CD4-positive, alpha-beta T cell treated with Interleukin-4 for 4 hours (primary cell): ENCODE data around the gene FMNL2.

ENCODE experiments used
- DNase-seq: peaks from one replicate; pipeline ENCODE4 v3.0.0-alpha.2; 2020

FMNL2 gene

GRCh38 chr2:152339556-152340286 is 4.7 kb downstream of the FMNL2 start:
- no peak for DNase-seq

- no peak for DNase-seq
These were observed 7.5 kb downstream of the FMNL2 start for GRCh38 chr2:152342259-152343046.

GRCh38 chr2:152343426-152343825 is 8.5 kb downstream of the FMNL2 start:
- no peak for DNase-seq

GRCh38 chr2:152344579-152345195 is 9.7 kb downstream of the FMNL2 start:
- no peak for DNase-seq

GRCh38 chr2:152347076-152347475 is 12.1 kb downstream of the FMNL2 start:
- DNase-seq, result no peak

GRCh38 chr2:152348388-152348787 is 13.4 kb downstream of the FMNL2 start:
- DNase-seq, result no peak

GRCh38 chr2:152349416-152349815 is 14.4 kb downstream of the FMNL2 start:
- no peak for DNase-seq

- no peak for DNase-seq
These were observed 15.2 kb downstream of the FMNL2 start for GRCh38 chr2:152350155-152350679.

GRCh38 chr2:152352616-152353015 is 17.6 kb downstream of the FMNL2 start:
- no peak for DNase-seq

GRCh38 chr2:152353364-152353763 is 18.4 kb downstream of the FMNL2 start:
- no peak for DNase-seq

GRCh38 chr2:152354069-152354755 is 19.2 kb downstream of the FMNL2 start:
- DNase-seq, result no peak

GRCh38 chr2:152354909-152355308 is 19.9 kb downstream of the FMNL2 start:
- no peak for DNase-seq

GRCh38 chr2:152355409-152355831 is 20.4 kb downstream of the FMNL2 start:
- no peak for DNase-seq

- DNase-seq, result no peak
These were observed 24.8 kb downstream of the FMNL2 start for GRCh38 chr2:152359573-152360363.

GRCh38 chr2:152363936-152364335 is 29.0 kb downstream of the FMNL2 start:
- DNase-seq, result no peak

GRCh38 chr2:152367547-152368390 is 32.8 kb downstream of the FMNL2 start:
- DNase-seq, result no peak

- DNase-seq, result no peak
These were observed 34.3 kb downstream of the FMNL2 start for GRCh38 chr2:152369176-152369860.

- DNase-seq, result no peak
These were observed 35.8 kb downstream of the FMNL2 start for GRCh38 chr2:152370783-152371182.

- DNase-seq, result no peak
These were observed 37.5 kb downstream of the FMNL2 start for GRCh38 chr2:152372438-152372984.

GRCh38 chr2:152375174-152375573 is 40.2 kb downstream of the FMNL2 start:
- DNase-seq, result no peak
